H1 (cell line): Measurements from ENCODE around the gene OLIG2. TPM values are rescaled to one million over a fixed set of nuclear protein-coding genes. Genes with fewer than 3 reads are reported as not detected.

ENCODE experiments used
- POLR2AphosphoS5 ChIP-seq: IDR thresholded peaks from 2 replicates; pipeline ENCODE4 v1.6.1; 2011; ENCODE audit warnings: low read depth, low read length
- RXRA ChIP-seq: IDR thresholded peaks from 2 replicates; pipeline ENCODE4 v1.6.1; 2011; ENCODE audit warnings: low read depth, mild to moderate bottlenecking, low read length, moderate library complexity; ENCODE audit not compliant: insufficient read depth
- SP4 ChIP-seq: IDR thresholded peaks from 2 replicates; pipeline ENCODE4 v1.6.1; 2012; ENCODE audit warnings: low read length, inconsistent platforms
- YY1 ChIP-seq: IDR thresholded peaks from 2 replicates; pipeline ENCODE4 v1.6.1; 2011; ENCODE audit warnings: low read depth, mild to moderate bottlenecking, low read length
- polyA plus RNA-seq, 7 experiments: library from polyadenylated mRNA; depleted of rRNA in 3 of 7; stranded (reverse) in 5 of 7; unstranded in 2 of 7; fragments of >200 nt in 5 of 7; fragments of 200-250 nt in 2 of 7; gene quantifications; 1 replicate in 5 of 7; 2 replicates in 1 of 7; 4 replicates in 1 of 7; pipeline versions ENCODE4 v1.2.1 to v1.2.3, GENCODE V29; 2011 to 2013; ENCODE audit warnings: missing spikeins in 2 of 7, mixed read lengths in 2 of 7
- total RNA-seq: library from RNA; stranded (reverse); fragmentation: NEBNext Ultra II Directional; extraction: Animal tissue kit (Norgen Biotek cat#: 25700); gene quantifications from 2 replicates; pipeline ENCODE4 v1.2.1, GENCODE V29; 2021
- TF ChIP-seq, protein P1 (sequence below): fragments of 300-600 bp; sonication (generic); IDR thresholded peaks from 2 replicates; pipeline ENCODE4 v1.7.1; 2012; ENCODE audit warnings: low read length, moderate library complexity, mild to moderate bottlenecking, inconsistent platforms; ENCODE audit not compliant: insufficient replicate concordance

OLIG2 gene
- total and polyA plus RNA-seq, 2 of the 8 experiments (the other 6 are each of a cell fraction or from before 2014, with no cell fraction given): 0.79 TPM; not detected in 1

DNA sequence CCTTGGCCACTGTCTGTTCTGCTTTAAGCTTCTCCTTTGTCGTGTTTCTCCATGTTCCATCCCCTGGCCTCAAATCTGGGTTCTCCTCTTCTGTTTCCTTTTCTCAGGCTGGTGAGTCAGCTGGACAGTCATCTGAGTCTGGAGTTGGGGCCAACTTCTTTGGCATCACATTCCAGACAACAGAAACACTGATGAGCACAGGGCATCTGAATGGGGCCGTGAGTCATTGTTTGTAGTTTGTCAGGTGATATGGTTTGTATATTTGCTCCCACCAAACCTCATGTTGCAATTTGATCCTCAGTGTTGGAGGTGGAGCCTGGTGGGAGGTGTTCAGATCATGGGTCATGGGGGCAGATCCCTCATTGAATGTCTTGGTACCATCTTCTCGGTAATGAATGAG is 14.3 kb upstream of the OLIG2 start (continued):
- TF ChIP-seq POLR2AphosphoS5 (no peak), YY1 (no peak), SP4 (no peak), RXRA (no peak)
- TF ChIP-seq, protein P1, sequence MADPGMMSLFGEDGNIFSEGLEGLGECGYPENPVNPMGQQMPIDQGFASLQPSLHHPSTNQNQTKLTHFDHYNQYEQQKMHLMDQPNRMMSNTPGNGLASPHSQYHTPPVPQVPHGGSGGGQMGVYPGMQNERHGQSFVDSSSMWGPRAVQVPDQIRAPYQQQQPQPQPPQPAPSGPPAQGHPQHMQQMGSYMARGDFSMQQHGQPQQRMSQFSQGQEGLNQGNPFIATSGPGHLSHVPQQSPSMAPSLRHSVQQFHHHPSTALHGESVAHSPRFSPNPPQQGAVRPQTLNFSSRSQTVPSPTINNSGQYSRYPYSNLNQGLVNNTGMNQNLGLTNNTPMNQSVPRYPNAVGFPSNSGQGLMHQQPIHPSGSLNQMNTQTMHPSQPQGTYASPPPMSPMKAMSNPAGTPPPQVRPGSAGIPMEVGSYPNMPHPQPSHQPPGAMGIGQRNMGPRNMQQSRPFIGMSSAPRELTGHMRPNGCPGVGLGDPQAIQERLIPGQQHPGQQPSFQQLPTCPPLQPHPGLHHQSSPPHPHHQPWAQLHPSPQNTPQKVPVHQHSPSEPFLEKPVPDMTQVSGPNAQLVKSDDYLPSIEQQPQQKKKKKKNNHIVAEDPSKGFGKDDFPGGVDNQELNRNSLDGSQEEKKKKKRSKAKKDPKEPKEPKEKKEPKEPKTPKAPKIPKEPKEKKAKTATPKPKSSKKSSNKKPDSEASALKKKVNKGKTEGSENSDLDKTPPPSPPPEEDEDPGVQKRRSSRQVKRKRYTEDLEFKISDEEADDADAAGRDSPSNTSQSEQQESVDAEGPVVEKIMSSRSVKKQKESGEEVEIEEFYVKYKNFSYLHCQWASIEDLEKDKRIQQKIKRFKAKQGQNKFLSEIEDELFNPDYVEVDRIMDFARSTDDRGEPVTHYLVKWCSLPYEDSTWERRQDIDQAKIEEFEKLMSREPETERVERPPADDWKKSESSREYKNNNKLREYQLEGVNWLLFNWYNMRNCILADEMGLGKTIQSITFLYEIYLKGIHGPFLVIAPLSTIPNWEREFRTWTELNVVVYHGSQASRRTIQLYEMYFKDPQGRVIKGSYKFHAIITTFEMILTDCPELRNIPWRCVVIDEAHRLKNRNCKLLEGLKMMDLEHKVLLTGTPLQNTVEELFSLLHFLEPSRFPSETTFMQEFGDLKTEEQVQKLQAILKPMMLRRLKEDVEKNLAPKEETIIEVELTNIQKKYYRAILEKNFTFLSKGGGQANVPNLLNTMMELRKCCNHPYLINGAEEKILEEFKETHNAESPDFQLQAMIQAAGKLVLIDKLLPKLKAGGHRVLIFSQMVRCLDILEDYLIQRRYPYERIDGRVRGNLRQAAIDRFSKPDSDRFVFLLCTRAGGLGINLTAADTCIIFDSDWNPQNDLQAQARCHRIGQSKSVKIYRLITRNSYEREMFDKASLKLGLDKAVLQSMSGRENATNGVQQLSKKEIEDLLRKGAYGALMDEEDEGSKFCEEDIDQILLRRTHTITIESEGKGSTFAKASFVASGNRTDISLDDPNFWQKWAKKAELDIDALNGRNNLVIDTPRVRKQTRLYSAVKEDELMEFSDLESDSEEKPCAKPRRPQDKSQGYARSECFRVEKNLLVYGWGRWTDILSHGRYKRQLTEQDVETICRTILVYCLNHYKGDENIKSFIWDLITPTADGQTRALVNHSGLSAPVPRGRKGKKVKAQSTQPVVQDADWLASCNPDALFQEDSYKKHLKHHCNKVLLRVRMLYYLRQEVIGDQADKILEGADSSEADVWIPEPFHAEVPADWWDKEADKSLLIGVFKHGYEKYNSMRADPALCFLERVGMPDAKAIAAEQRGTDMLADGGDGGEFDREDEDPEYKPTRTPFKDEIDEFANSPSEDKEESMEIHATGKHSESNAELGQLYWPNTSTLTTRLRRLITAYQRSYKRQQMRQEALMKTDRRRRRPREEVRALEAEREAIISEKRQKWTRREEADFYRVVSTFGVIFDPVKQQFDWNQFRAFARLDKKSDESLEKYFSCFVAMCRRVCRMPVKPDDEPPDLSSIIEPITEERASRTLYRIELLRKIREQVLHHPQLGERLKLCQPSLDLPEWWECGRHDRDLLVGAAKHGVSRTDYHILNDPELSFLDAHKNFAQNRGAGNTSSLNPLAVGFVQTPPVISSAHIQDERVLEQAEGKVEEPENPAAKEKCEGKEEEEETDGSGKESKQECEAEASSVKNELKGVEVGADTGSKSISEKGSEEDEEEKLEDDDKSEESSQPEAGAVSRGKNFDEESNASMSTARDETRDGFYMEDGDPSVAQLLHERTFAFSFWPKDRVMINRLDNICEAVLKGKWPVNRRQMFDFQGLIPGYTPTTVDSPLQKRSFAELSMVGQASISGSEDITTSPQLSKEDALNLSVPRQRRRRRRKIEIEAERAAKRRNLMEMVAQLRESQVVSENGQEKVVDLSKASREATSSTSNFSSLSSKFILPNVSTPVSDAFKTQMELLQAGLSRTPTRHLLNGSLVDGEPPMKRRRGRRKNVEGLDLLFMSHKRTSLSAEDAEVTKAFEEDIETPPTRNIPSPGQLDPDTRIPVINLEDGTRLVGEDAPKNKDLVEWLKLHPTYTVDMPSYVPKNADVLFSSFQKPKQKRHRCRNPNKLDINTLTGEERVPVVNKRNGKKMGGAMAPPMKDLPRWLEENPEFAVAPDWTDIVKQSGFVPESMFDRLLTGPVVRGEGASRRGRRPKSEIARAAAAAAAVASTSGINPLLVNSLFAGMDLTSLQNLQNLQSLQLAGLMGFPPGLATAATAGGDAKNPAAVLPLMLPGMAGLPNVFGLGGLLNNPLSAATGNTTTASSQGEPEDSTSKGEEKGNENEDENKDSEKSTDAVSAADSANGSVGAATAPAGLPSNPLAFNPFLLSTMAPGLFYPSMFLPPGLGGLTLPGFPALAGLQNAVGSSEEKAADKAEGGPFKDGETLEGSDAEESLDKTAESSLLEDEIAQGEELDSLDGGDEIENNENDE: no peak
